ENCODE results near the gene NPRL2. TPM values are rescaled to one million over a fixed set of nuclear protein-coding genes. Genes with fewer than 3 reads are reported as not detected.
A peak's percentile ranks its signal among the peaks of the same experiment; 100 is the strongest.

The NPRL2 gene
- total RNA-seq, 1 donor from 2014 or later: 16.7 TPM

- ATAC-seq (no peak), DNase-seq (ENCODE audit: missing footprints) (no peak)
- intact Hi-C loops (cut with DNase I): no loop called here
Observed at GRCh38 chr3:50354850-50355249, 4.3 kb upstream of the NPRL2 start.

GRCh38 chr3:50354186-50354764 lies 3.7 kb upstream of the NPRL2 start:
- intact Hi-C loops (cut with DNase I): no loop called here

GRCh38 chr3:50353245-50354004 lies 2.9 kb upstream of the NPRL2 start:
- intact Hi-C loops (cut with DNase I): no loop called here
- ATAC-seq: no peak
- no peak for DNase-seq (ENCODE audit: missing footprints)

More at GRCh38 chr3:50354186-50354764, 3.7 kb upstream of the NPRL2 start:
- ATAC-seq (no peak), DNase-seq (ENCODE audit: missing footprints) (no peak)

GRCh38 chr3:50352781-50353180 lies 2.2 kb upstream of the NPRL2 start:
- no peak for ATAC-seq
- no peak for DNase-seq (ENCODE audit: missing footprints)
- intact Hi-C loops (cut with DNase I): no loop called here

DNA sequence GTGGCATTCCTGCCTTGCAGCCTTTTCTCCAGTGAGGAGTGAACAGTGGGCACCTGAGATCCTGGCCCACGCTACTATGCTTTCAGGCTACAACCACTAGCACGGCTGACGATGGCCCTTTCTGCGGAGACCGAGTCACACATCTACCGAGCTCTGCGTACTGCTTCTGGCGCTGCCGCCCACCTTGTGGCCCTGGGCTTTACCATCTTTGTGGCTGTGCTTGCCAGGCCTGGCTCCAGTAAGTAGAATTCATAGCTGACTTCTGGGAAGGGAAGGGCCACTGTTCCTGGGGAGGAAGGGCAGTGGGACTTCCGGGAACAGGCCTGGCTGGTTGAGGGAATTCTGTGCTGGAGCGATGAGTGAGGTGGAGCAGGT lies 735 bp upstream of the NPRL2 start:
- ATAC-seq (no peak), DNase-seq (ENCODE audit: missing footprints) (no peak)
- intact Hi-C loops (cut with DNase I): no loop called here

DNA sequence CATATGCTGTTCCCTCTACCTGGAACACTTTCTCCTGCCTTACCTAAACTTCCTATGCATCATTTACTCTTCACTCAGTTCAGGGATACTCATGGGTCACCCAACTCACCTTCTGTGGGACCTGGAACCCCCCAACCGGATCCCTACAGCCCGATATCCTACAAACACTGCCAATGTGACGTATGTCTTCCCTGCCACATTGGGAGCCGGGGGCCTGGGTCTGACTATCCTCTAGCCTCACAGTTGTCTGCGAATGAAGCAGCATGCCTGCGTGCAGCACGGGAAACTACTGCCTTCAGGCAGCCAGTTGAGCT lies 405 bp downstream of the NPRL2 start:
- ATAC-seq (no peak), DNase-seq (ENCODE audit: missing footprints) (no peak)
- intact Hi-C loops (cut with DNase I): loop anchor here (1.0 kb wide), 1 partner anchor 192 kb away; no protein-coding TSS in a partner anchor

DNA sequence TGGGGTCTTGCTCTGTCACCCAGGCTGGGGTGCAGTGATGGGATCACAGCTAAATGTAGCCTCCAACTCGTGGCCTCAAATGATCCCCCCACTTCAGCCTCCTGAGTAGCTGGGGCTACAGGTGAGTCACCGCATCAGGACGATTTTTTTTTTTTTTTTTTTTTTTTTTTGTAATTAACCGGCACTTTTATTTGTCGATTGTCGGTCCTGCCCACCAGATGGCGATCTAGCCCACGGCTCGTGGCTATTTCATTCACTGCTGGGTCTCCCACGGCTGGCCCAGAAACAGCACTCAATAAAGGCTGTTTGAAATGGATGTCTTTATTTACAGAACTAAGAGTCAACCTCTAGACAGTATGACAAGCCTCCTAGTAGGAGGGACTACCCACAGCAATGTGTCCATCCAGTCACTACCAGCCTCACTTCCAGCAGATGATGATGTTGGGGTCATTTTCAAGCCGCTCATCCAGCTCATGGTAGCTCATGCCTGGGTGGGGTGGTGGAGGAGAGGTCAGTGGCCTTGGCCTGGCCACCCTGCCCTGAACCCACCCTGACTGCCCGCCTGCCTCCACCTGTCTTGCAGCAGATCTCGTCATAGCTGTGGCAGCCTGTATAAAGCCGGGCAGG lies 3.3 kb downstream of the NPRL2 start:
- ATAC-seq (no peak), DNase-seq (ENCODE audit: missing footprints) (peak; percentile 76)
- intact Hi-C loops (cut with DNase I): loop anchor here (5.0 kb wide), 1 partner anchor 265 kb away; the partner anchor contains the start of gene CISH

- DNase-seq (ENCODE audit: missing footprints) (peak; percentile 87), ATAC-seq (peak; percentile 36)
- intact Hi-C loops (cut with DNase I): loop anchor here (5.0 kb wide), 1 partner anchor 267 kb away; the partner anchor contains the start of gene CISH
Observed at GRCh38 chr3:50345586-50346234, 4.9 kb downstream of the NPRL2 start, which contains the start of gene ZMYND10. ZMYND10 (minus strand) TSS chr3:50345732; CDS start chr3:50345579, 153 bp downstream.

- intact Hi-C loops (cut with DNase I): loop anchor here (5.0 kb wide), 1 partner anchor 267 kb away; the partner anchor contains the start of gene CISH
- ATAC-seq (no peak), DNase-seq (ENCODE audit: missing footprints) (no peak)
Observed at GRCh38 chr3:50345008-50345407, 5.6 kb downstream of the NPRL2 start.

DNA sequence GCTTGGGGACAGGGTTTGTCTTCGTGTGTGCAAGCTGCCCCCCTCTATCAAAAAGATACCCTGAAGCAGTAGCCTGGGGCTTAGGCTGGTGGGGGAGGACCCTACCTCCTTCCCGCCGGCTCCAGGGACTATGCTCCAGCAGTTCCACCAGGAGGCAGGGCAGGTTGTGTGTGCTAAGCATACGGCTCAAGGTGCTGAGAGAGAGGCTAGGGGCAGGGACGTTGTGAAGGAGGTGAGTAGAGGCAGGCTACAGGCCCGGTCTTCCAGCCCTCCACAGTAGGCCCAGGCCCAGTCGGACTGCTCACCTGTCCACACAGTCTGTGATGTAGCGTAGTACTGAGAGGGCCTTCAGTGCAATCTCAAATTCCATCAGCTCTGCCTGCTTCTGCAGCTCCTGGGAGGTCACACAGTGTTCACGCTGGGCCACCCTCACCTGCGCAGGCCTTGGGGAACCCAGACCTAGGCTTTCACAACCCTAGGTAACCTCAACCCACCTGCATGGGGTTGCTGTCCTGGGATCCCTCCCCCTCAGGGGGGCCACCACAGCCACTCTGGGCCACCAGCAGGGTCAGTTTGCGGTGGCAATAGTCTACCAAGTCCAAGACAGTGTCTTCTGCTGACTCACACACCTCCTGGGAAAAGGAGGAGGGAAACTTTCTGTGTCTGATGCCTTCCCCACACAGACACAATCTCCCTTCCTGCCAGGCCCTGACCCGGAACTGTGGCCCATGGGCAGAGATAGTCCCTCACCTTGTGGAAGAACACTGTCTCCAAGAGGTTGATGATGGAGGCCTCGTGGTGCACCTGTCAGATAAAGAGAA lies 7.6 kb downstream of the NPRL2 start:
- DNase-seq (ENCODE audit: missing footprints) (no peak), ATAC-seq (no peak)
- intact Hi-C loops (cut with DNase I): no loop called here

DNA sequence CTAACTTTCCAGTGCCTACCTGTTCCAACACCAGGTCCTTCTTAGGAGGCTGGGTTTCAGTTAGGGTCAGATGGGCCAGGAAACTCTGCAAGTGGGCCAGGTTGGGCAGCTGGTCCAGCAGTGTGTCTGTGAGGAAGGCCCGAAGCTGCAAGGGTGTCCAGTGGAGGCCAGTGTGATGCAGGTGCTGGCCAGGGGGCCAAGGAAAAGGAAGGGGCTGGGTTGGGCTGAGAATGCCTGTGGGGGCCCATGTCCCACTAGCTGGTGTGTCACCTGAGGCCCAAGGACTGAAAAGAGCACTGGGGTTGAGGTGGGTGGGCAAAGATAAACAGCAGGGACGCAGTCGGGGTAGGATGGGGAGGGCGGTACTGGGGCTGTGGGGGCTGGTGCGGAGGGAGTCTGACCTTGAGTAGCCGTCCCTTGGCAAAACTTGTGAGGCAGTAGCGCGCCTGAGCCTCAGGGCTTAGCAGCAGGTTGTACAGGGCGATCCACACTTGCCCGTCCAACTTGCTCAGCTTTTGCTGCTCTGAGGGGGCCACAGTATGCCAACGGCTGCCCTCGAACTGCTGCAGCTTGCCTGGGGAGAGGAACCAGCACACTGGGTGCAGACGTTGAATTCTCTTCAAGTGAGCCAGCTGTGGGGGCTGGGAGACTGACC lies 8.5 kb downstream of the NPRL2 start:
- ATAC-seq (no peak), DNase-seq (ENCODE audit: missing footprints) (no peak)
- intact Hi-C loops (cut with DNase I): no loop called here

DNA sequence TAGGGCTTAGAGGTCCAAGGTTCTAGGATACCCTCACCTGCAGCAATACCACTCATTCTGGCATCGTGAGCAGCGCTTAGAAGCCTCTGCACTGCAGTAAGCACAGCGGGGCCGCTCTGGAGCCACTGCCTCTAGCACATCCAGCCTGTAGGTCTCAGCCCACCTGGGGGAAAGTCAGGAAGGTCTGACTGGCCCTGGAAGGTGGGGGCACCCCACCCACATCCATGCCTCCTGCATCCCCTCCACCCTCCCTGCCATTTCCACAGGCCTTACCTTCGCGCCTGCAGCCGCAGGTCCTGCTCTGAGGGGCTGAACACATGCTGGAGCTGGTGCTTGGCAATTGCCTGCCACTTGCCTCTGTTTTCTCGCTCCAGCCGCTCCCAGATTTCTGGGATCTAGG lies 9.0 kb downstream of the NPRL2 start:
- intact Hi-C loops (cut with DNase I): no loop called here
- DNase-seq (ENCODE audit: missing footprints) (no peak), ATAC-seq (no peak)

DNA sequence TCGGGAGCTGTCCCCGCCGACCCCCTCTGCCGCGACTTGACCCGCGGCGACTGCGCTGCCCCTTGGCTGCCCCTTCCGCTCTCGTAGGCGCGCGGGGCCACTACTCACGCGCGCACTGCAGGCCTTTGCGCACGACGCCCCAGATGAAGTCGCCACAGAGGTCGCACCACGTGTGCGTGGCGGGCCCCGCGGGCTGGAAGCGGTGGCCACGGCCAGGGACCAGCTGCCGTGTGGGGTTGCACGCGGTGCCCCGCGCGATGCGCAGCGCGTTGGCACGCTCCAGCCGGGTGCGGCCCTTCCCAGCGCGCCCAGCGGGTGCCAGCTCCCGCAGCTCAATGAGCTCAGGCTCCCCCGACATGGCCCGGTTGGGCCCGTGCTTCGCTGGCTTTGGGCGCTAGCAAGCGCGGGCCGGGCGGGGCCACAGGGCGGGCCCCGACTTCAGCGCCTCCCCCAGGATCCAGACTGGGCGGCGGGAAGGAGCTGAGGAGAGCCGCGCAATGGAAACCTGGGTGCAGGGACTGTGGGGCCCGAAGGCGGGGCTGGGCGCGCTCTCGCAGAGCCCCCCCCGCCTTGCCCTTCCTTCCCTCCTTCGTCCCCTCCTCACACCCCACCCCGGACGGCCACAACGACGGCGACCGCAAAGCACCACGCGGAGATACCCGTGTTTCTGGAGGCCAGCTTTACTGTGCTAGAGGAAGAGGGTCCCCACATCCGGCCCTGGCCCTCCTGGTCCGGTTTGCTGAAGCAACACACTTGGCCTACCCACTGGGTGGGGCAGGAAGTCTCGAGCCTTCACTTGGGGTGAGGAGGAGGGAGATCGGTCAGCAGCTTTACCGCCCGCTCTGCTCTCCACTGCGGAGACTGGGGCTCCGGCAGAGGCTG lies 9.9 kb downstream of the NPRL2 start, which contains the start of gene RASSF1:
TSS of gene RASSF1 (minus strand) at position 389 of the 882 bp plus-strand sequence. CDS start at position 358, 31 bp downstream.
- ATAC-seq: peak; percentile 48
- intact Hi-C loops (cut with DNase I): no loop called here

DNA sequence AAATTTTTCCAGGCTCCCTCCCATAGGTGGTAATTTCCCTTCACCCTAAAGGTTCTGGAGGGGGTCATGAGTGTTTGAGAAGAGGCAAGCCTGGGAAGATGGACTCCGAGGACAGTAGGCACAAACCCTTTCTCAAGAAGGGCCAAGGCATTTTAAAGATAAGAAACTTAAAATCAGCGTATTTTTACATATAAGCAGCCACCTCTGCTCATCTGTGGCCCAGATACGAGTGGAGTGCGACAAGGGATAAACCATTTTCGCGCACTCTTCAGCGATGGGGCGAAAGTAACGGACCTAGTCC lies 10.5 kb downstream of the NPRL2 start:
- DNase-seq (ENCODE audit: missing footprints) (no peak), ATAC-seq (no peak)
- intact Hi-C loops (cut with DNase I): no loop called here

More for the DNA sequence above, 9.9 kb downstream of the NPRL2 start, which contains the start of gene RASSF1:
- peak; percentile 92 for DNase-seq (ENCODE audit: missing footprints)

DNA sequence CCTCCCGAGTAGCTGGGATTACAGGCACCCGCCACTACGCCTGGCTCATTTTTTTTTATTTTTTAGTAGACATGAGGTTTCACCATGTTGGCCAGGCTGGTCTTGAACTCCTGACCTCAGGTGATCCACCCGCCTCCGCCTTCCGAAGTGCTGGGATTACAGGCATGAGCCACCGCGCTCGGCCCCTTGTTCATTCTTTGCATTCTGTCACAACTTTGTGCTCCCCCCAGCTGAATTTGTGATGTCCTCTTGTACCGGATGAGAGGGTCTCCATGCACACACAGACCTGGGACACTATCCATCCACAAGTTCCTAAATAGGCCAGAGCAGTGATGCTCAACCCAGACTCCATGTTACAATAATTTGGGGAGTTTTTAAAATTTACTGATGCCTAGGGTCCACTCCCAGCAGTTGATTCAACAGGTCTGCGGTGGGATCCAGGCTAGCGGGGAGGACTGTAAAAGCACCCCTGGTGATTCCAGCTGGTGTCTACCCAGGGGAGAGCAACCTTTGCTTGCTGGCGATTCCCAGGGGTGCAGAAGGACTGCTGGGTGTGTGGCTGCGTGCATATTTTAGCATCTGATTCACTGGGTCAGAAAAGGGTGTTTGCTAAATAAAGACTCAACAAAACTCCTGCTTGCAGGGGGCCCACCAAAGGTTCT lies 11.0 kb downstream of the NPRL2 start:
- ATAC-seq (no peak), DNase-seq (ENCODE audit: missing footprints) (no peak)
- intact Hi-C loops (cut with DNase I): no loop called here

DNA sequence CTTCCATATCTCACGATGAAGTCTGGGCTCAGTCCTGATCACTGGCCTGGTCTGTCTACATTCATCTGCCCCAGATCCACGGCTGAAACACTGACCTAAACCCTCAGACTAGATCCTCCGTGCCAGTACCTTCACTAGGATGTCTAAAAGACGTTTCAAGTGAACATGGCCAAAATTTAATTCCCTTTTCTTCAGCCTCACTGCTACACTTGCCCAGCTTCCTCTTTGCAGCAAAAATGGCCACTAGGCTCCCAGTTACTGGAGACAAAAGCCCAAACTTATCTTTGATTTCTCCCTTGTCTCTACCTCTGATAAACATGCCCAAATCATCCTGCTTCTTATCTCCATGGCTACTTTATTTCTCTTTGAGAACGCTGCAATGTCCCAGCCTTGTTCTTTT lies 11.6 kb downstream of the NPRL2 start:
- DNase-seq (ENCODE audit: missing footprints) (no peak), ATAC-seq (no peak)
- intact Hi-C loops (cut with DNase I): no loop called here
